ENCODE data around the gene SMPD2. TPM values are rescaled to one million over a fixed set of nuclear protein-coding genes. Genes with fewer than 3 reads are reported as not detected.

SMPD2 gene
- total and polyA plus RNA-seq, 9 of the 15 experiments (the other 6 are each of a cell fraction or from before 2014, with no cell fraction given): 0.13 to 21.8 (median 18.3) TPM

DNA sequence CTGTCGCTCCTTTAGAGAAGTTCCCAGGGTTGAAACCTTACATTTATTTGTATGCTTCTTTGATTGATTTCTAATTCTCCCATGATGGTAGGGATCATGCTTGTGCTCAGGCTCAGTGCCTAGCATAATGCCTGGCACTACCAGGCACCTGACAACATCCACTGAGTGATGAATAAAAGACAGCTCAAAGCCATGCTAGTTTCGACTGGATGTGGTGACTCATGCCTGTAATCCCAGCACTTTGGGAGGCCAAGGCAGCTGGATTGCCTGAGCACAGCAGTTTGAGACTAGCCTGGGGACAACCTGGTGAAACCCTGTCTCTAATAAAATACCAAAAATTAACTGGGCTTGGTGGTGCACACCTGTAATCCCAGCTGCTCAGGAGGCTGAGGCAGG is 46.6 kb upstream of the SMPD2 start (continued):
- TF ChIP-seq, protein P1, sequence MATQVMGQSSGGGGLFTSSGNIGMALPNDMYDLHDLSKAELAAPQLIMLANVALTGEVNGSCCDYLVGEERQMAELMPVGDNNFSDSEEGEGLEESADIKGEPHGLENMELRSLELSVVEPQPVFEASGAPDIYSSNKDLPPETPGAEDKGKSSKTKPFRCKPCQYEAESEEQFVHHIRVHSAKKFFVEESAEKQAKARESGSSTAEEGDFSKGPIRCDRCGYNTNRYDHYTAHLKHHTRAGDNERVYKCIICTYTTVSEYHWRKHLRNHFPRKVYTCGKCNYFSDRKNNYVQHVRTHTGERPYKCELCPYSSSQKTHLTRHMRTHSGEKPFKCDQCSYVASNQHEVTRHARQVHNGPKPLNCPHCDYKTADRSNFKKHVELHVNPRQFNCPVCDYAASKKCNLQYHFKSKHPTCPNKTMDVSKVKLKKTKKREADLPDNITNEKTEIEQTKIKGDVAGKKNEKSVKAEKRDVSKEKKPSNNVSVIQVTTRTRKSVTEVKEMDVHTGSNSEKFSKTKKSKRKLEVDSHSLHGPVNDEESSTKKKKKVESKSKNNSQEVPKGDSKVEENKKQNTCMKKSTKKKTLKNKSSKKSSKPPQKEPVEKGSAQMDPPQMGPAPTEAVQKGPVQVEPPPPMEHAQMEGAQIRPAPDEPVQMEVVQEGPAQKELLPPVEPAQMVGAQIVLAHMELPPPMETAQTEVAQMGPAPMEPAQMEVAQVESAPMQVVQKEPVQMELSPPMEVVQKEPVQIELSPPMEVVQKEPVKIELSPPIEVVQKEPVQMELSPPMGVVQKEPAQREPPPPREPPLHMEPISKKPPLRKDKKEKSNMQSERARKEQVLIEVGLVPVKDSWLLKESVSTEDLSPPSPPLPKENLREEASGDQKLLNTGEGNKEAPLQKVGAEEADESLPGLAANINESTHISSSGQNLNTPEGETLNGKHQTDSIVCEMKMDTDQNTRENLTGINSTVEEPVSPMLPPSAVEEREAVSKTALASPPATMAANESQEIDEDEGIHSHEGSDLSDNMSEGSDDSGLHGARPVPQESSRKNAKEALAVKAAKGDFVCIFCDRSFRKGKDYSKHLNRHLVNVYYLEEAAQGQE (IDR thresholded peaks at IDR 0.05; ENCODE audit: borderline replicate concordance): peak; percentile 82
- TF ChIP-seq, protein P1 (CRISPR knock-in tag; IDR thresholded peaks at IDR 0.05; ENCODE audit: low read depth): no peak
- no peak for TF ChIP-seq MEF2D (tag; conservative IDR thresholded peaks at IDR 0.05; ENCODE audit: low read depth)
- TF ChIP-seq MBD2 (IDR thresholded peaks at IDR 0.05; ENCODE audit: borderline replicate concordance, low read depth): no peak
- TF ChIP-seq NCOA2 (IDR thresholded peaks at IDR 0.05; ENCODE audit: partially characterized antibody in 2 of 2): no peak
- no peak for TF ChIP-seq ZNF717 (CRISPR knock-in tag; IDR thresholded peaks at IDR 0.05)
- no peak for TF ChIP-seq PHB2 (IDR thresholded peaks at IDR 0.05; ENCODE audit: low read depth)
- no peak for TF ChIP-seq ERF (CRISPR knock-in tag; IDR thresholded peaks at IDR 0.05)
- no peak for TF ChIP-seq E2F4 (CRISPR knock-in tag; IDR thresholded peaks at IDR 0.05; ENCODE audit: low read depth)
- no peak for TF ChIP-seq EWSR1 (IDR thresholded peaks at IDR 0.05; ENCODE audit: borderline replicate concordance, low read depth, partially characterized antibody)
- TF ChIP-seq ZNF175 (CRISPR knock-in tag; IDR thresholded peaks at IDR 0.05; ENCODE audit: low read depth): 0 out of 2 replicates have a peak, but pooled peaks have one; percentile 35
- no peak for TF ChIP-seq ILK (tag; IDR thresholded peaks at IDR 0.05; ENCODE audit: borderline replicate concordance, low read depth)
- TF ChIP-seq, protein P2, sequence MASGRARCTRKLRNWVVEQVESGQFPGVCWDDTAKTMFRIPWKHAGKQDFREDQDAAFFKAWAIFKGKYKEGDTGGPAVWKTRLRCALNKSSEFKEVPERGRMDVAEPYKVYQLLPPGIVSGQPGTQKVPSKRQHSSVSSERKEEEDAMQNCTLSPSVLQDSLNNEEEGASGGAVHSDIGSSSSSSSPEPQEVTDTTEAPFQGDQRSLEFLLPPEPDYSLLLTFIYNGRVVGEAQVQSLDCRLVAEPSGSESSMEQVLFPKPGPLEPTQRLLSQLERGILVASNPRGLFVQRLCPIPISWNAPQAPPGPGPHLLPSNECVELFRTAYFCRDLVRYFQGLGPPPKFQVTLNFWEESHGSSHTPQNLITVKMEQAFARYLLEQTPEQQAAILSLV (tag; IDR thresholded peaks at IDR 0.05): no peak
- no peak for TF ChIP-seq FIP1L1 (IDR thresholded peaks at IDR 0.05; ENCODE audit: low read depth, low read length, poor library complexity, severe bottlenecking)
- TF ChIP-seq JUND (IDR thresholded peaks at IDR 0.05; ENCODE audit: borderline replicate concordance, low read depth, low read length): peak; percentile 76
- peak; percentile 49; the same call in 1 of the 3 replicates for TF ChIP-seq JUND (tag; IDR thresholded peaks at IDR 0.05; ENCODE audit: borderline replicate concordance, low read depth, low read length)
- TF ChIP-seq FOSL1 (tag; conservative IDR thresholded peaks at IDR 0.05): peak; percentile 64
- TF ChIP-seq CXXC5 (CRISPR knock-in tag; IDR thresholded peaks at IDR 0.05): no peak
- TF ChIP-seq NFIX (CRISPR knock-in tag; IDR thresholded peaks at IDR 0.05; ENCODE audit: low read depth): no peak
- no peak for TF ChIP-seq ZNF224 (CRISPR knock-in tag; IDR thresholded peaks at IDR 0.05)
